Stimulated activated naive CD8-positive, alpha-beta T cell treated with anti-CD3 and anti-CD28 coated beads, Interleukin-15, amount 100 ng/mL, for 72 hours (primary cell): Measurements from ENCODE around the gene LGALS9.
"Not testable (repeated sequence)": the region's sequence is repeated elsewhere in the genome, so short reads cannot be mapped to it uniquely, and the experiment has no call there.

Experiments
- ATAC-seq: fragments of 150-1000 bp; cut with Tn5 transposase; 2 replicates; pipeline ENCODE4 v1.10.0; 2021; ENCODE audit warnings: mild to moderate bottlenecking, moderate library complexity
- DNase-seq, 2 donors: peaks; one replicate each; pipeline ENCODE4 v3.0.0; 2021 to 2022
- H3K27ac Mint-ChIP-seq, 2 donors: one replicate each; pipeline ENCODE4 v1.8.0; 2022; ENCODE audit warnings: mild to moderate bottlenecking in 2 of 2, mixed read lengths in 2 of 2, moderate library complexity in 2 of 2
- H3K27me3 Mint-ChIP-seq: one replicate; pipeline ENCODE4 v1.8.0; 2022; ENCODE audit warnings: mixed read lengths
- H3K4me1 Mint-ChIP-seq: one replicate; pipeline ENCODE4 v1.8.0; 2022; ENCODE audit warnings: mild to moderate bottlenecking, mixed read lengths
- H3K4me3 Mint-ChIP-seq, 2 donors: one replicate each; pipeline ENCODE4 v1.8.0; 2022; ENCODE audit warnings: mild to moderate bottlenecking in 2 of 2, mixed read lengths in 2 of 2, moderate library complexity in 1 of 2
- H3K9me3 Mint-ChIP-seq, 2 donors: one replicate each; pipeline ENCODE4 v1.8.0; 2022; ENCODE audit warnings: mixed read lengths in 2 of 2

LGALS9 gene

GRCh38 chr17:27632766-27633165 lies 1.8 kb downstream of the LGALS9 start:
- Mint-ChIP-seq H3K27ac (peak overlapping the region in 1 of 2 donors; percentile 63), H3K4me1 (peaks cover 58% of the 10 kb centered on the region)
- DNase-seq, H3K27me3 Mint-ChIP-seq, H3K9me3 Mint-ChIP-seq, H3K4me3 Mint-ChIP-seq, ATAC-seq: not testable (repeated sequence)

GRCh38 chr17:27633312-27634025 lies 2.5 kb downstream of the LGALS9 start:
- H3K27me3 Mint-ChIP-seq = no peaks in the 10 kb centered on the region
- DNase-seq (no peak), ATAC-seq (no peak)
- H3K27ac Mint-ChIP-seq = peak overlapping the region in 1 of 2 donors; percentile 63
- H3K4me1 Mint-ChIP-seq = peaks cover 52% of the 10 kb centered on the region
- no peak overlapping the region for H3K4me3 Mint-ChIP-seq
- H3K9me3 Mint-ChIP-seq = no peaks in the 10 kb centered on the region

DNA sequence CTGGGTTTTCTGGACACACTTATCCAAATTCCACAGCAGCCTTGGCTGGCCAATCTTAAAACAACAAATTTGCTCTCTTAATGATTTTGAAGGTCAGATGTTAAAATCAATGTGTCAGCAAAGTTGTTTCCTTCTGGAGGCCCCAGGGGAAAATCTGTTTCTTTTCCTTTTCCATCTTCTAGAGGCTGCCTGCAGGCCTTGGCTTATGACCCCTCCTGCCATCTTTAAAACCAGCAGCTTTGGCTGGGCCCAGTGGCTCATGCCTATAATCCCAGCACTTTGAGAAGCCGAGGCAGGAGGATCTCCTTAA lies 3.0 kb downstream of the LGALS9 start:
- ATAC-seq (no peak), DNase-seq (no peak)
- no peaks in the 10 kb centered on the region for H3K9me3 Mint-ChIP-seq
- peaks cover 49% of the 10 kb centered on the region for H3K4me1 Mint-ChIP-seq
- no peak overlapping the region for H3K4me3 Mint-ChIP-seq
- H3K27me3 Mint-ChIP-seq = no peaks in the 10 kb centered on the region
- H3K27ac Mint-ChIP-seq = no peak overlapping the region

DNA sequence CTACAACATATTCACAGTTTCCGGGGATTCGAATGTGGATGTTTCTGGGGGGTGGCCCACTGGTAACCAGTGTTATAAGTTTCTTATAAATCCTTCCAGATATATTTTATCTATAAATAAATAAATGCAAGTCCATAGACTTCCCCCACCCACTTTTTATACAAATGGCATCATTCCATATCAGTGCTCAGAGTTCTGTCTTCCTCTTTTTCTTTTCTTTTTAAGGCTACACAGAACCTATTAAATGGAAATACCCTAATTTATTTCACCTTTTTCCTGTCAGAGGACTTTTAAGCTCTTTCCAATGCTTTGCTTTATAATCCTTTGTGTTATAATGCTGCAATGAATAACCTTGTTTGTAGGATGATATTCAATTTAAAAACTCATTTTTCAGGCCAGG lies 3.8 kb downstream of the LGALS9 start:
- no peak for ATAC-seq

DNA sequence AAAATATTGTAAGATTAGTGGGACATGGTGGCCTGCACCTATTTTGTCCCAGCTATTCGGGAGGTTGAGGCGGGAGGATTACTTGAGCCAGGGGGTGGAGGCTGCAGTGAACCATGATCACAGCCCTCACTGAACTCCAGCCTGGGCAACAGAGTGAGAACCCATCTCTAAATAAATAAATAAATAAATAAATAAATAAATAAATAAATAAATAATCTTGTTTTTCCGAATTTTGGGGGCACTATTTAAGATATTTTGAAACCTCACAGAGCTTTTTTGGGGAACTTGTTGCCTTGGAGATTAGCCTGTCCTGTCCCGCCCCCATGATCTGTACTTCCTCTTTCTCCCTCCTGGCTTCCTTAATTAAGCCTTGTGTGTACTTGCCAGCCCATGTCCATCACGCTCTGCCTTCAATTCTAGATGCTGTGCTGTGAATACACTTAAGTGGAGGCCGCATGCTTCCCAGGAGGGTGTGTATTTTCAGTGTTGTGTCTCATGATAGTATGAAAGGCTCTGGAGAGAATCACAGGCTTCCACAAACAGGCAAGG lies 4.4 kb downstream of the LGALS9 start:
- Mint-ChIP-seq H3K9me3 (no peaks in the 10 kb centered on the region), H3K4me1 (peaks cover 38% of the 10 kb centered on the region), H3K27me3 (no peaks in the 10 kb centered on the region), H3K4me3 (no peak overlapping the region), H3K27ac (peak overlapping the region in 1 of 2 donors; percentile 9)
- DNase-seq (no peak), ATAC-seq (no peak)

More for the DNA sequence above, 3.8 kb downstream of the LGALS9 start:
- no peak for DNase-seq
- H3K4me1 Mint-ChIP-seq = peaks cover 44% of the 10 kb centered on the region
- peak overlapping the region in 1 of 2 donors; percentile 47 for H3K27ac Mint-ChIP-seq
- no peaks in the 10 kb centered on the region for H3K9me3 Mint-ChIP-seq
- no peaks in the 10 kb centered on the region for H3K27me3 Mint-ChIP-seq
- no peak overlapping the region for H3K4me3 Mint-ChIP-seq

- peaks cover 31% of the 10 kb centered on the region for H3K4me1 Mint-ChIP-seq
- not testable (repeated sequence) for ATAC-seq, H3K27me3 Mint-ChIP-seq, H3K4me3 Mint-ChIP-seq, H3K9me3 Mint-ChIP-seq, H3K27ac Mint-ChIP-seq, DNase-seq
These were observed 5.1 kb downstream of the LGALS9 start for GRCh38 chr17:27636005-27636520.

DNA sequence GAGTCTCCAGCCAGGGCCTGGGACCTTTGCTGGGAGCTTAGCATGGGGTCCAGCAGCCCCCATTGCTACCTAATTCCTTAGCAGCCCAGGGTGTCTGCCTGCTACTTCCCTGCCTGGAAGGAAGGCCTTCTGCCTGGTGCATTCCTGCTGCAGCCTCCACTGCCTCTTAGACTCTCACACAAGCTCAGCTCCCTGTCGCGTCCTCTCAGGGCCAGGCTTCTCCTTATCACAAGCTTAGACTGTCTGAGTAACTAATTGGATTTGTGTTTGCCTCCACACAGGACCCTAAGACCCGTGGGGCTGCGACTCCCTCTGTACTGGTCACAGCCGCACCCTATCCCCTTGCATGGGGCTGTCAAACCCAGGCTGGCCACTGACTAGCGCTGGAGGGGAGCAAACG lies 6.8 kb downstream of the LGALS9 start:
- not testable (repeated sequence) for H3K9me3 Mint-ChIP-seq, DNase-seq, H3K4me3 Mint-ChIP-seq, ATAC-seq, H3K27me3 Mint-ChIP-seq, H3K27ac Mint-ChIP-seq
- H3K4me1 Mint-ChIP-seq = peaks cover 18% of the 10 kb centered on the region

- not testable (repeated sequence) for ATAC-seq
These were observed 7.5 kb downstream of the LGALS9 start for GRCh38 chr17:27638415-27638914.

GRCh38 chr17:27640790-27641189 lies 9.8 kb downstream of the LGALS9 start:
- no peaks in the 10 kb centered on the region for H3K27me3 Mint-ChIP-seq
- H3K4me1 Mint-ChIP-seq = peaks cover under 1% of the 10 kb centered on the region
- H3K27ac Mint-ChIP-seq = no peak overlapping the region
- no peak for ATAC-seq
- H3K4me3 Mint-ChIP-seq = no peak overlapping the region
- no peak for DNase-seq
- no peaks in the 10 kb centered on the region for H3K9me3 Mint-ChIP-seq

More at GRCh38 chr17:27638415-27638914, 7.5 kb downstream of the LGALS9 start:
- not testable (repeated sequence) for H3K9me3 Mint-ChIP-seq, H3K27ac Mint-ChIP-seq, DNase-seq, H3K27me3 Mint-ChIP-seq, H3K4me3 Mint-ChIP-seq
- H3K4me1 Mint-ChIP-seq = peaks cover 18% of the 10 kb centered on the region

- Mint-ChIP-seq H3K27me3 (no peaks in the 10 kb centered on the region), H3K27ac (no peak overlapping the region), H3K4me1 (no peaks in the 10 kb centered on the region), H3K4me3 (no peak overlapping the region), H3K9me3 (no peaks in the 10 kb centered on the region)
- no peak for ATAC-seq
- DNase-seq = no peak
These were observed 13.6 kb downstream of the LGALS9 start for GRCh38 chr17:27644586-27644985.

DNA sequence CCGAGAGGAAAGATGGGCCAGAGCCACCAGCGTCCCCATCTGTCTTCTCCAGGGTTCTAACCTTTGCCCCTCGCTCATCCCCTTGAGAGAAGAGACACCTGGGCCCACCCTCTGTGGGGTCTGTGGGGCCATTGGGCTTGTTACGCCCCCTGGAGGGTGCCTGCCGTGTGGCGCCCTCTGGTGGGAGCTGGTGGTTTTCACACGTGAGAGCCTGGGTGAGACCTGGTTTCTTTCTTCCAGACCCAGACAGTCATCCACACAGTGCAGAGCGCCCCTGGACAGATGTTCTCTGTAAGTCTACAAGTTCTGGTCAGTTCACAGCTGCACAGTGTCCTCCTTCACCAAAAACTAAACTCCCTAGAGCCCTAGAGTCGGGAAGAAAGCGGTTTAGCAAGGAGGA lies 14.6 kb downstream of the LGALS9 start:
- DNase-seq, H3K27me3 Mint-ChIP-seq, H3K4me1 Mint-ChIP-seq, H3K4me3 Mint-ChIP-seq, H3K9me3 Mint-ChIP-seq: not testable (repeated sequence)
- ATAC-seq = peak; percentile 62
- H3K27ac Mint-ChIP-seq = peak overlapping the region; percentile 40 to 52

DNA sequence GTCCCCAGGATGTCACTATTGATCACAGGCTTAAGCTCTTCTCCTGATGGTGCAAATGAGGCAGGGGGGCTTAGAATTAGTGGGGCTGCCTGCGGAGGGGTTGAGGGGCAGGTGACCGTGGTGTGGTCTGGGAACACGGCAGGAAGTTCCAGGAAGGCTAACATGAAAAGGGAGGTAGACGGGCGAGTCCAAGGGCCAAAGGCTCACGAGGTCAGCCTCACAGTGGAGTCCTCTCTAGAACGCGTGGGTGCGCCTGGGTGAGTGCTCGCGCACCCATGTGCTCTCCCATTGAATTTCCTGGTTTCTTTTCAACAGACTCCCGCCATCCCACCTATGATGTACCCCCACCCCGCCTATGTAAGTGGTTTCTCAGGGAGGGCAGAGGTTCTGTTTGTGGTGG lies 15.2 kb downstream of the LGALS9 start:
- Mint-ChIP-seq H3K4me3 (no peak overlapping the region), H3K4me1 (no peaks in the 10 kb centered on the region), H3K27me3 (no peaks in the 10 kb centered on the region), H3K9me3 (no peaks in the 10 kb centered on the region), H3K27ac (no peak overlapping the region)
- ATAC-seq = no peak
- DNase-seq = no peak

GRCh38 chr17:27647765-27648164 lies 16.8 kb downstream of the LGALS9 start:
- Mint-ChIP-seq H3K4me1 (peaks cover 5% of the 10 kb centered on the region), H3K9me3 (no peaks in the 10 kb centered on the region), H3K27ac (no peak overlapping the region), H3K27me3 (peaks cover 6% of the 10 kb centered on the region), H3K4me3 (no peak overlapping the region)
- DNase-seq = no peak
- no peak for ATAC-seq

- H3K4me1 Mint-ChIP-seq = not testable (repeated sequence)
These were observed 18.2 kb downstream of the LGALS9 start for GRCh38 chr17:27649111-27649571.

DNA sequence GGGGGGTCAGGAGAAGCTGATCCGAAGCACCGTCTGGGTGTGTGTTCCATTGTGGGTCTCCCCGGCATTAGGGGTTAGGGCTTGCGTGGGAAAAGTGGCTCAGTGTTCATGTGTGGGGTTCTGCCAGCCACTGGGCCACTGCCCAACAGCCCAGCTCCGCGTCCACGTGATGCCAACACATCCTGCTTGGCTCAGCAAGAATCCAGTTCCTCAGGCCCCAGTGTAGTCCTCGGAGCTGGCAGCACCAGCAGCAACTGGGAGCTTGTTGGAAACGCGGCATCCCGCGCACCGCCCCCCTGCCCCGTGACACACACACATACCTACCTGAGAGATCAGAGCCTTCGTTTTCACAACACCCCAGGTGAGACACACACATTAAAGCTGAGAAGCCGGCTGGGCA lies 18.9 kb downstream of the LGALS9 start:
- DNase-seq (no peak), ATAC-seq (no peak)
- Mint-ChIP-seq H3K4me1 (peaks cover 13% of the 10 kb centered on the region), H3K9me3 (no peaks in the 10 kb centered on the region), H3K27me3 (peaks cover 15% of the 10 kb centered on the region), H3K4me3 (no peak overlapping the region), H3K27ac (no peak overlapping the region)

More at GRCh38 chr17:27649111-27649571, 18.2 kb downstream of the LGALS9 start:
- not testable (repeated sequence) for H3K9me3 Mint-ChIP-seq, H3K4me3 Mint-ChIP-seq, H3K27ac Mint-ChIP-seq, DNase-seq, H3K27me3 Mint-ChIP-seq, ATAC-seq

- no peak for DNase-seq
- Mint-ChIP-seq H3K4me1 (peaks cover 14% of the 10 kb centered on the region), H3K27me3 (peaks cover 15% of the 10 kb centered on the region), H3K27ac (peak overlapping the region in 1 of 2 donors; percentile 59), H3K4me3 (no peak overlapping the region), H3K9me3 (no peaks in the 10 kb centered on the region)
- ATAC-seq = no peak
These were observed 19.8 kb downstream of the LGALS9 start for GRCh38 chr17:27650836-27651235.
